GM10248 (cell line): ENCODE results near the gene GTPBP3.

Experiments
- CTCF ChIA-PET: fragments of 300-600 bp; sonication (Branson Sonifier 250); formaldehyde crosslinking; extraction: SDS; loops from one replicate; lab custom pipeline; 2021; ENCODE audit warnings: antibody characterized with exemption; lab: Yijun Ruan, JAX
- POLR2A ChIA-PET: fragments of 350-650 bp; sonication (Branson Sonifier 250); formaldehyde crosslinking; extraction: SDS; loops from one replicate; lab custom pipeline; 2020; ENCODE audit warnings: antibody characterized with exemption; lab: Yijun Ruan, JAX
- DNase-seq: peaks from one replicate; pipeline ENCODE4 v3.0.0; 2012; ENCODE audit errors: extremely low spot score
- TF ChIP-seq, protein P1 (sequence below): IDR thresholded peaks from 2 replicates; pipeline ENCODE4 v1.5.1; 2012; ENCODE audit warnings: mild to moderate bottlenecking, low read depth; ENCODE audit errors: extremely low read depth, missing control alignments, control extremely low read depth

The GTPBP3 gene

DNA sequence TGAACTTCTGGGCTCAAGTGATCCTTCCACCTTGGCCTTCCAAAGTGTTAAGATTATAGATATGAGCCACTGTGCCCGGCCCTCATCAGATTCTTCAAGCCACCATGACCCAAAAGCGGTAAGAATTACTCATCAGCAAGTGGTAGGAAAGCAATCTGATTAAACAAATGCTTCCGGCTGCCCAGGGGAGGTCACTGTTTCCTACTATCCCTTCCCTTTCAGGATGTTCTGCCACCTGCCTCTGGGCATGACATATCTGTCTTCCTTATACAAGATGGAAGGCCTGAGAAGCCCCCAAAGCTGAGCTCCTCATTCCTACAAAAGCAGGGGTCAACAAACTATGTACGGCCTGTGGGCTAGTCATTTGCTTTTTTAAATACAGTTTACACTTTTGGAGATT lies 41.1 kb upstream of the GTPBP3 start:
- ChIA-PET CTCF (interaction anchor here (1.6 to 7.8 kb wide), 2 partner anchors 7 to 93 kb away, joined by 5 to 51 read pairs; partner anchors contain the start of genes ABHD8 and MRPL34), POLR2A (no interaction called here)
- TF ChIP-seq, protein P1, sequence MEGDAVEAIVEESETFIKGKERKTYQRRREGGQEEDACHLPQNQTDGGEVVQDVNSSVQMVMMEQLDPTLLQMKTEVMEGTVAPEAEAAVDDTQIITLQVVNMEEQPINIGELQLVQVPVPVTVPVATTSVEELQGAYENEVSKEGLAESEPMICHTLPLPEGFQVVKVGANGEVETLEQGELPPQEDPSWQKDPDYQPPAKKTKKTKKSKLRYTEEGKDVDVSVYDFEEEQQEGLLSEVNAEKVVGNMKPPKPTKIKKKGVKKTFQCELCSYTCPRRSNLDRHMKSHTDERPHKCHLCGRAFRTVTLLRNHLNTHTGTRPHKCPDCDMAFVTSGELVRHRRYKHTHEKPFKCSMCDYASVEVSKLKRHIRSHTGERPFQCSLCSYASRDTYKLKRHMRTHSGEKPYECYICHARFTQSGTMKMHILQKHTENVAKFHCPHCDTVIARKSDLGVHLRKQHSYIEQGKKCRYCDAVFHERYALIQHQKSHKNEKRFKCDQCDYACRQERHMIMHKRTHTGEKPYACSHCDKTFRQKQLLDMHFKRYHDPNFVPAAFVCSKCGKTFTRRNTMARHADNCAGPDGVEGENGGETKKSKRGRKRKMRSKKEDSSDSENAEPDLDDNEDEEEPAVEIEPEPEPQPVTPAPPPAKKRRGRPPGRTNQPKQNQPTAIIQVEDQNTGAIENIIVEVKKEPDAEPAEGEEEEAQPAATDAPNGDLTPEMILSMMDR = no peak
- DNase-seq = no peak

DNA sequence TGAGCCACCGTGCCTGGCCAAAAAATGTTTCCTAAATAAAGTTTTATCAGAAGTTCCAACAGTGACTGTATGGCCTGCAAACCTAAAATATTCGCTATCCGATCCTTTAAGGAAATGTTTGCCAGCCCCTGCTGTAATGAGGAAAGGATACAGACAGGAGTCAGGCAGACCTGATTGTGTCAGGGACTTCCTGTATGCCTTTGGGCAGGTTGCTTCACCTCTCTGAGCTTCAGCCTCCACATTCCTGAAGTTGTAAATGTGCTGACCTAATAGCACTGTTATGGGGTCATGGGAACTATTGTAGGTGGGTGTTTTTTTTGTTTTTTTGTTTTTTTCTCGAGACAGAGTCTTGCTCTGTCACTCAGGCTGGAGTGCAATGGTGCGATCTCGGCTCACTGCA lies 40.4 kb upstream of the GTPBP3 start:
- no peak for DNase-seq
- ChIA-PET CTCF (interaction anchor here (0.7 to 7.8 kb wide), 4 partner anchors 7 to 169 kb away, joined by 3 to 51 read pairs (median 4); partner anchors contain the start of genes ABHD8 and MRPL34), POLR2A (no interaction called here)
- TF ChIP-seq, protein P1 = no peak

DNA sequence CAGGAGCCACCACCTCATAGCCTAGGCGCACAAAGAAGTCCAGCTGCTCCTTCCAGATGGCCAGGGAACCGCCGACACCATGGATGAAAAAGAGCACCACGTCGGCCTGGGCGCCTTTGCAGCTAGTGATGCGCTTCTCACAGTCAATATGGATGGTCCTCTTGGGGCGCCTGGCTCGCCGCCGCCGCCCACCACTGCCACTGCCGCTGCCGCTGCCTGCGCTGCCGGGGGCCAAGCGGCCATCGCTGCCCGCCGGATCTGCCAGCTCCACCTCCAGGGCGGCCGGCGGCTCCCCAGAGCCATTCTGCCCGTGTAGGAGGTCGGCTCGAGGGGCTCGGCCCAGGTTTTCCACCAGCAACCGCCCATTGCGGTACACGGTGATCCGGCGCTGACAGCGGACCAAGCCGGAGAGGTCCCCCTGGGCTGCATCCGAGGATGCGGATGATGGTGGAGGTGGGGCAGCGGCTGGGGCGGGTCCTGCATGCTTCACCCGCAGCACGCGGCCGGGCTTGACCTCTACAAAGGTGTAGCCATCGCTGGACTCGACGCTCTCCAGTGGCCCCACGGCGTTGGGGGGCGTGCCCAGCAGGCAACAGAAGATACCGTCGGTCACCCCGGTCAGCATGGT lies 36.2 kb upstream of the GTPBP3 start:
- no peak for DNase-seq
- ChIA-PET CTCF (interaction anchor here (1.2 to 1.5 kb wide), 3 partner anchors 14 to 75 kb away, joined by 3 to 4 read pairs (median 4); partner anchors contain the start of gene OCEL1), POLR2A (no interaction called here)
- TF ChIP-seq, protein P1 = no peak

DNA sequence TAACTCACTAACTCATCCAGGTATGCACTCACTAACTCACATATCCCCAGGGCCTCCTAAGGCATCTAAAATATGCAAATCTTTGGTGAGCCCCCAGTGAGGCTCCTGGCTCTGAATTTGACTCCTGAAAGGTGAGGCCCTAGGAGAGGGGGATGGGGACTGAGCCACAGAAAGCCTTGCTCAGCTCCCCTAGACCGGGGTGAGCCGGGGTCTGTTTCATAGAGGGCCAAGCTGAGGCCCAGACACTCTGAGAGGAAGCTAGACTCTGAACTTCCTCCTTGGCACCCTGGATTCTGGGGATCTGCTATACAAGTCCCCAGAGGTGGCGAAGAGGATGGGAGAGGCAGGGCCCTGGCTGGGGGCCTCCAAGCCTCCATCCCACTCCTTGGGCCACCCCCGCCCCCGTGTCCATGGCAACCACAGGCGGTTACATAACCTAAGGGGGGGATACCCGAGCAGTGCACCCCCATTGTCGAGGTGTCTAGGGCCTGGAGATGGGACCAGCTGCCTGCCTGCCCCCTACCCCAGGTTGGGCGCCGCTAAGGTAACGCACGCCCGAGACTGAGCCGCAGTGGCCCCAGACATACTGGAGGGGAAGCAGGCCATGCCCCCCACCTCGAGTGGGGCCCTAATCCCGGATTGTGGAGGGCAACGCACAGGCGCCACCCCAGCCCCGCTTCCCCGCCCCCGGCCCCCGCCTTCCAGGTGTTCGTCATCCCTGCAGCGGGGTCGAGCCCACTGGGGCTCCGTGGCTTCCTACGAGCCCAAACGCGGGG lies 34.8 kb upstream of the GTPBP3 start:
- ChIA-PET CTCF (interaction anchor here (1.4 to 4.3 kb wide), 3 partner anchors 9 to 83 kb away, joined by 5 to 51 read pairs (median 8); partner anchors contain the start of gene ANKLE1), POLR2A (no interaction called here)
- DNase-seq = no peak
- TF ChIP-seq, protein P1 = no peak

DNA sequence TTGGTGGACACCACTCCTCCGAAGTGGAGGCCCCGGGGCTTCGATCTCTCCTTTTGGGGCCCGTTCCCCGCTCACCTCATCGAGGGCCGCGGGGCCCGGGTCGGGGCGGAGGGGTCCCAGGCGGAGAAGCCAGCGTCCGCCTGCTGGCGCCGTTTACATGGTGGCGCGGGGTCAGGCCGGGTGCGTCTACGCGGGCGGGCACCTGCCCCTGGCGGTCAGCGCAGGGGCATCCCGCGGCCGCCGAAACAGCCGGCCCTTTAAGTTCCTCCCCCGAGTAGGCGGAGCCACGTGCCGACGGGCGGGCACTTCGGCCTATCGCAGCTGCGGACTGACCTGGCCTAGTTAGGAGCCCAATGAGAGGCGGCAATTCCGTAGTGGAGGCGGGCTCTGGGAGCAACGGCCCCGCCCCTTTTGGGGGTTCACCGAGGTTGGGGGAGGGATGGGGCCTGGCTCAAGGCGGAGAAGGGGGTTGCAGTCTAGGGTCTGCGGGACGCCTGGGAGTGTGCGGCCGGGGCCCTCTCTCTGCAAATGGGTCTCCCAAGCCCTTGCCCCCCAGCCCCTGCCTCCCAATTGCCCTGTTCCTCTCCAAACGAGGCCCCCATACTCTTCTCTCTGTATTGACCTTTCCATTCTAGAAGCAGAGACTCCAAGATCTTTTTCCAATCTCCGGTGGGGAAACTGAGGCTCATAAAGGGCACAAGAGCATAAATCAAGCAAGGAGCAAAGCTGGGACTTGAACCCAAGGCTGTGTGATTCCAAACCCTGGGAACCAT lies 34.0 kb upstream of the GTPBP3 start, which contains the start of gene ABHD8:
ABHD8 (minus strand) TSS at position 259 of the 773 bp plus-strand sequence. CDS start 1,809 bp downstream, outside the sequence.
- TF ChIP-seq, protein P1 = peak; percentile 38
- peak; percentile 96 for DNase-seq
- POLR2A ChIA-PET = no interaction called here

DNA sequence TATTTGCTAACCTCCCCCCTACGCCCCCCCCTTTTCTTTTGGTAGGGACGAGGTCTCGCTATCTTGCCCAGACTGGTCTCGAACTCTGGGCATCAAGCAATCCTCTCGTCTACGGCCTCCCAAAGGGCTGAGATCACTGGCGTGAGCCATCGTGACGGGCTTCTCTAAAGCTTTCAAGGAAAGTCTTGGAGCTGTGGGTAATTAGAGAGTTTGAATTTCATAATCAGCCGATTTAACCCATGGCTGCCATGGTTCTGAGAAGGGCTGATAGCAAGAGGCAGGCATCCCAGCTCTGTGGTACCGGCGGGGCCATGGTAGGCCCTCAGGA lies 33.4 kb upstream of the GTPBP3 start:
- CTCF ChIA-PET = interaction anchor here (0.6 to 4.3 kb wide), 11 partner anchors 9 to 102 kb away, joined by 3 to 51 read pairs (median 5); partner anchors contain the start of genes ANKLE1, ANO8 and BST2
- DNase-seq = no peak
- TF ChIP-seq, protein P1 = no peak
- POLR2A ChIA-PET = no interaction called here

More for the DNA sequence above, 34.0 kb upstream of the GTPBP3 start, which contains the start of gene ABHD8:
- CTCF ChIA-PET = interaction anchor here (0.6 to 4.3 kb wide), 8 partner anchors 10 to 102 kb away, joined by 3 to 51 read pairs (median 4); partner anchors contain the start of genes ANKLE1 and BST2
